ENCODE results near the gene HSD17B13.

Gene HSD17B13

DNA sequence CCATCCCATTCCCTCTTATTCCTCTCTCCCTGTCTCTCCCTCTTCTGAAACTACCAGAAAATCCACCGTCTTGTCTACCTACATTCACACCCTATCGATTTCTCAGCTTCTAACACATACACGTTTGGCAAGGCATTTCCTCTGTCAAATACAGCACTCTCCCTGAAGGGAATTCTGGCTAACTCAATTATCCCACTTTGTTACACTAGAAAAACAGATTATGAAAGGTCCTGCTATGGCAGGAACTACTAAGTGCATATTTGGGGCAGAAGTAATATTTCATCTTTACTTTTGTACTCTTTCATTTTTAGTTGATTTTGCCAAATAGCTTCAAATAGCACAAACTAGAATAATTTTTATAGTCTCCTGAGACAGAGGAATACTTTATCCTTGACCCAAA is 55.7 kb downstream of the HSD17B13 start:
- no peak for DNase-seq (ENCODE audit: low read depth in 2 of 2)

DNA sequence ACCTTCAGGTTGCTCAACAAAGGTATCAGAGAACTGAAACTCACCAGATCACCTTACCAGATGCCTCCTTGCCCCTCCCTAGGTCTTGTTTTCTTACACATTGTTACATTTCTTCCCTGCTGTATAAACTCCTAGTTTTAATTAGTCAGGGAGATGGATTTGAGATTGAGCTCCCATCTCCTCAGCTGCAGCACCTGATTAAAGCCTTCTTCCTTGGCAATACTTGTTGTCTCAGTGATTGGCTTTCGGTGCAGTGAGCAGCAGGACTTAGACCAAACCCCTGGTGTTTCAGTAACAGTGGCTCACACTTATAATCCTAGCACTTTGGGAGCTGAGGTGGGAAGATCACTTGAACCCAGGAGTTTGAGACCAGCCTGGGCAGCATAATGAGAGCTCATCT is 59.8 kb downstream of the HSD17B13 start:
- no peak for DNase-seq (ENCODE audit: low read depth in 2 of 2)

DNA sequence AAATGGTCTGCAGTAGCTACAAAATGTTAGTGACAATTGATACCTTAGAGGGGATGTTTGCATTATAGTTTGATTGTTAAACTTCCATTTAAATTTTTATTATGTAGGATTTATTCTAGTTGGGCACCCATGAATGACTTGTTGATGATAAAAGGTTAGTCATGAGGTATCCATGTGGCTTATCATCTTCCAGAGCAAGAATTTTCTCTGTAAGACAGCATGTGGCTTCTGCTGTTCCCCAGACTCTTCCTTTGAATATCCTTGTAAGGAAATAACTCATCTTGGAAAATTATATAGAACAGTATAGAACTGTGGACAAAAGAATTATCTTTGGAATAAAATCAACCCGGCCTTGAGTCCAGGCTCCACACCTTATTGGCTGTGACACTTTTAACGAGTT is 62.2 kb downstream of the HSD17B13 start:
- DNase-seq (ENCODE audit: low read depth in 2 of 2), result no peak

DNA sequence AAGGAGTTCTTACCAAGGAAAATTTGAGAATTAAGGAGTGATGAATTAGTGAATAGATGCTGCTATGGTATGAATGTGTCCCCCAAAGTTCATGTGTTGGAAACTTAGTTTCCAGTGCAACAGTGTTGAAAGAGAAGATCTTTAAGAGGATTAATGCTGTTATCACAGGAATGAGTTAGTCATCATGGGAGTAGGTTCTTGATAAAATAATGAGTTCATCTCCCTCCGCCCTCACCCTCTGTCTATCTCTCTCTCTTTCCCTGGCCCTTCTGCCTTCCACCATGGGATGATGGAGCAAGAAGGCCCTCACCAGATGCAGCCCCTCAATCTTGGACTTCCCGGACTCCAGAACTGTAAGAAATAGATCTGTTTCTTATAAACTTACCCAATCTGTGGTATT is 64.0 kb downstream of the HSD17B13 start:
- no peak for DNase-seq (ENCODE audit: low read depth in 2 of 2)

DNA sequence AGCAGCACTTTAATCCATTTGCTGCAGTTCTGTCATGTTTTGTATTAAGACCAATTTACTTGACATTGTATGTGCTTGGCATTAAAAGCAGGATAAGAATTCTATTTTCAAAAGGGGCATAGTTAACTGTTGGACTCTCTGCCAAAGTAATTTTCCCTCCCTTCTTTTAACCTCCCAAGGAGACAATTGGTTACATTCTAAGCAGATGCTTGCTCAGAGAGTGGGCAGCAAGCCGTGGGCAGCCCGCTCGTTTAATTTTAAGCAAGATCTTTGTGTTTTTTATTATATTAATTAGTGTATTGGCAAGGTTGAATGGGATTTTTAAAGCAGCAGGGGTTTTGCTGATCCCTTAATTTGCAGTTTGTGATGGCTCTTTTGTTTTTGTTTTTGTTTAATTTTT is 65.2 kb downstream of the HSD17B13 start:
- DNase-seq (ENCODE audit: low read depth in 2 of 2), result no peak

DNA sequence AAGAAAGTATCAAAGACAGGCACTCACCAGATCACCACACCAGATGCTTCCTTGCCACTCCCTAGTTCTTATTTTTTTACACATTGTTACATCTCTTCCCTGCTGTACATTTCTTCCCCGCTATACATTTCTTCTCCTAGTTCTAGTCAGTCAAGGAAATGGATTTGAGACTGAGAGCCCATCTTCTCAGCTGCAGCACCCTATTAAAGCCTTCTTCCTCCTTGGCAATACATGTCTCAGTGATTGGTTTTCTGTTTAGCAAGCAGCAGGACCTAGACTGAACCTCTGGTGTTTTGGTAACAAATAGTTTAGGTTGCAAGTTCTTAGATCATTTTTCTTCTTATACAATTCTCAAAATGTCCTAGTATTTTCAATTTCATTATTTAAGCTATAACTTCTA is 66.9 kb downstream of the HSD17B13 start:
- DNase-seq (ENCODE audit: low read depth in 2 of 2), result no peak

Measured in stimulated activated CD4-positive, alpha-beta T cell treated with anti-CD3 and anti-CD28 coated beads, Interleukin-12 subunit alpha, Interleukin-12 subunit beta, amount 100 ng/mL, for 24 hours (primary cell).